Caki2 (cell line): ENCODE data around the gene MX2. TPM values are rescaled to one million over a fixed set of nuclear protein-coding genes. Genes with fewer than 3 reads are reported as not detected.

Source experiments
- DNase-seq: peaks from one replicate; pipeline ENCODE4 v3.0.0-alpha.2; 2015; ENCODE audit warnings: low read depth
- in situ Hi-C: cut with HindIII; loops from 2 replicates; pipeline ENCODE4 v1.10.0; 2016; ENCODE audit warnings: low sequenced_read_pairs, low pct_unique_long_range_greater_than_20kb, mixed read lengths
- total RNA-seq: library from RNA; depleted of rRNA; stranded (reverse); fragments of >200 nt; shearing (Covaris generic); gene quantifications from 2 replicates; pipeline ENCODE4 v1.2.3, GENCODE V29; 2014; ENCODE audit warnings: low replicate concordance

MX2 gene
- total RNA-seq, 1 experiment from 2014 or later = 4.9 TPM

GRCh38 chr21:41373253-41373652, 11.4 kb downstream of the MX2 start:
- in situ Hi-C loops = no loop called here
- no peak for DNase-seq

GRCh38 chr21:41373763-41374162, 11.9 kb downstream of the MX2 start:
- in situ Hi-C loops = no loop called here
- DNase-seq = no peak

GRCh38 chr21:41374177-41374712, 12.4 kb downstream of the MX2 start:
- no peak for DNase-seq
- in situ Hi-C loops = no loop called here

- in situ Hi-C loops = no loop called here
- DNase-seq = no peak
Measured at GRCh38 chr21:41374867-41375533, 13.2 kb downstream of the MX2 start.

- in situ Hi-C loops = no loop called here
- DNase-seq = no peak
Measured at GRCh38 chr21:41375875-41376274, 14.0 kb downstream of the MX2 start.

GRCh38 chr21:41377715-41378114, 15.9 kb downstream of the MX2 start:
- DNase-seq = no peak
- in situ Hi-C loops = no loop called here

GRCh38 chr21:41378849-41379248, 17.0 kb downstream of the MX2 start:
- no peak for DNase-seq
- in situ Hi-C loops = no loop called here

- in situ Hi-C loops = no loop called here
- no peak for DNase-seq
Measured at GRCh38 chr21:41379901-41380300, 18.1 kb downstream of the MX2 start.

- in situ Hi-C loops = no loop called here
- DNase-seq = no peak
Measured at GRCh38 chr21:41381731-41382130, 19.9 kb downstream of the MX2 start.

GRCh38 chr21:41387042-41387819, 25.4 kb downstream of the MX2 start:
- no peak for DNase-seq
- in situ Hi-C loops = no loop called here

GRCh38 chr21:41387824-41388223, 26.0 kb downstream of the MX2 start:
- DNase-seq = no peak
- in situ Hi-C loops = no loop called here

- in situ Hi-C loops = no loop called here
- DNase-seq = no peak
Measured at GRCh38 chr21:41388259-41388658, 26.4 kb downstream of the MX2 start.

- in situ Hi-C loops = no loop called here
- no peak for DNase-seq
Measured at GRCh38 chr21:41390043-41390639, 28.3 kb downstream of the MX2 start.

- DNase-seq = no peak
- in situ Hi-C loops = no loop called here
Measured at GRCh38 chr21:41393876-41394465, 32.1 kb downstream of the MX2 start.

- in situ Hi-C loops = no loop called here
- no peak for DNase-seq
Measured at GRCh38 chr21:41396558-41397075, 34.8 kb downstream of the MX2 start.

GRCh38 chr21:41397471-41397891, 35.7 kb downstream of the MX2 start:
- in situ Hi-C loops = no loop called here

GRCh38 chr21:41398251-41398650, 36.4 kb downstream of the MX2 start:
- in situ Hi-C loops = no loop called here
- DNase-seq = no peak

More at GRCh38 chr21:41397471-41397891, 35.7 kb downstream of the MX2 start:
- peak; percentile 31 for DNase-seq

- no peak for DNase-seq
- in situ Hi-C loops = no loop called here
Measured at GRCh38 chr21:41398831-41399230, 37.0 kb downstream of the MX2 start.
